NCI-H2081 treated with DMSO at 0.1 percent for 48 hours (cell line): ENCODE results near the gene KCNAB1.

Experiments used
- DNase-seq: peaks from one replicate; lab custom pipeline; 2025; lab: John Stamatoyannopoulos, UW

The KCNAB1 gene

GRCh38 chr3:156317462-156318074, 197.2 kb downstream of the KCNAB1 start:
- no peak for DNase-seq

GRCh38 chr3:156321945-156322344, 201.6 kb downstream of the KCNAB1 start:
- DNase-seq: no peak

- no peak for DNase-seq
These were observed 203.1 kb downstream of the KCNAB1 start for GRCh38 chr3:156323466-156323865.

GRCh38 chr3:156330415-156330814, 210.0 kb downstream of the KCNAB1 start:
- no peak for DNase-seq

- DNase-seq: no peak
These were observed 211.9 kb downstream of the KCNAB1 start for GRCh38 chr3:156332304-156332703.

GRCh38 chr3:156334841-156335545, 214.6 kb downstream of the KCNAB1 start:
- no peak for DNase-seq

- DNase-seq: no peak
These were observed 219.1 kb downstream of the KCNAB1 start for GRCh38 chr3:156339491-156339890.

- DNase-seq: no peak
These were observed 221.0 kb downstream of the KCNAB1 start for GRCh38 chr3:156341332-156341731.

- DNase-seq: no peak
These were observed 221.5 kb downstream of the KCNAB1 start for GRCh38 chr3:156341831-156342416.

- DNase-seq: no peak
These were observed 223.8 kb downstream of the KCNAB1 start for GRCh38 chr3:156344215-156344614.

GRCh38 chr3:156349111-156349510, 228.7 kb downstream of the KCNAB1 start:
- DNase-seq: no peak

GRCh38 chr3:156349978-156350377, 229.6 kb downstream of the KCNAB1 start:
- no peak for DNase-seq

- DNase-seq: no peak
These were observed 230.4 kb downstream of the KCNAB1 start for GRCh38 chr3:156350781-156351180.

- DNase-seq: no peak
These were observed 231.4 kb downstream of the KCNAB1 start for GRCh38 chr3:156351783-156352182.

GRCh38 chr3:156352728-156353127, 232.3 kb downstream of the KCNAB1 start:
- no peak for DNase-seq

- DNase-seq: no peak
These were observed 233.2 kb downstream of the KCNAB1 start for GRCh38 chr3:156353563-156353962.

- DNase-seq: no peak
These were observed 236.4 kb downstream of the KCNAB1 start for GRCh38 chr3:156356537-156357363.

- DNase-seq: no peak
These were observed 237.9 kb downstream of the KCNAB1 start for GRCh38 chr3:156358232-156358631.

GRCh38 chr3:156359368-156359767, 239.0 kb downstream of the KCNAB1 start:
- no peak for DNase-seq

GRCh38 chr3:156360083-156360482, 239.7 kb downstream of the KCNAB1 start:
- DNase-seq: no peak

- DNase-seq: no peak
These were observed 240.6 kb downstream of the KCNAB1 start for GRCh38 chr3:156360963-156361362.

- DNase-seq: no peak
These were observed 246.2 kb downstream of the KCNAB1 start for GRCh38 chr3:156366559-156366958.

- DNase-seq: no peak
These were observed 247.8 kb downstream of the KCNAB1 start for GRCh38 chr3:156368189-156368588.
